Stomach (tissue), 9 donors: ENCODE measurements around the gene ACAT2. TPM values are rescaled to one million over a fixed set of nuclear protein-coding genes. Genes with fewer than 3 reads are reported as not detected.
A peak's percentile ranks its signal among the peaks of the same experiment; 100 is the strongest.
"Not testable (repeated sequence)": the region's sequence is repeated elsewhere in the genome, so short reads cannot be mapped to it uniquely, and the experiment has no call there.

Source experiments
- DNase-seq, 2 donors: peaks; one replicate each; pipeline versions ENCODE4 v3.0.0 to v3.0.0-alpha.2; 2013 to 2019
- H3K27ac ChIP-seq, 5 donors: fragments of 200-600 bp in 4 of 5; sonication (generic) in 4 of 5; one replicate each; pipeline ENCODE4 v1.5.1; 2013 to 2019; ENCODE audit warnings: mild to moderate bottlenecking in 1 of 5, moderate library complexity in 1 of 5
- H3K27me3 ChIP-seq, 3 donors: fragments of 200-600 bp; sonication (generic); one replicate each; pipeline ENCODE4 v1.5.1; 2017 to 2019; ENCODE audit warnings: mixed run types in 1 of 3
- H3K36me3 ChIP-seq, 4 donors: fragments of 200-600 bp; sonication (generic); 1 replicate in 3 of 4; 2 replicates in 1 of 4; pipeline ENCODE4 v1.5.1; 2016 to 2019
- H3K4me1 ChIP-seq, 4 donors: fragments of 200-600 bp; sonication (generic); one replicate each; pipeline ENCODE4 v1.5.1; 2016 to 2019
- H3K4me3 ChIP-seq, 4 donors: fragments of 200-600 bp; sonication (generic) in 3 of 4; one replicate each; pipeline ENCODE4 v1.5.1; 2016 to 2019; ENCODE audit warnings: mild to moderate bottlenecking in 1 of 4
- H3K9me3 ChIP-seq, 4 donors: fragments of 200-600 bp; sonication (generic); one replicate each; pipeline ENCODE4 v1.5.1; 2016 to 2019
- EP300 ChIP-seq: sonication (generic); formaldehyde crosslinking; IDR thresholded peaks from one replicate; pipeline ENCODE4 v1.6.1; 2017; ENCODE audit warnings: antibody characterized with exemption
- POLR2A ChIP-seq, 4 donors: fragments of 450-650 bp; IDR thresholded peaks; one replicate each; pipeline ENCODE4 v1.6.1; 2016; ENCODE audit warnings: antibody characterized with exemption in 4 of 4, control low read depth in 2 of 4, mild to moderate bottlenecking in 1 of 4, moderate library complexity in 1 of 4
- POLR2AphosphoS5 ChIP-seq, 3 donors: sonication (generic); formaldehyde crosslinking; IDR thresholded peaks; one replicate each; pipeline ENCODE4 v1.6.1; 2016; ENCODE audit warnings: antibody characterized with exemption in 3 of 3
- WGBS, 5 donors: extraction: QIAGEN DNeasy Blood & Tissue Kit in 3 of 5; methylation state at CpG; one replicate each; pipeline versions ENCODE4 v1.1.5 to v1.1.7; 2013 to 2018; 5-methylcytosine and 5-hydroxymethylcytosine counted together
- intact Hi-C: fragments of 100-400 bp; cut with DNase I; formaldehyde crosslinking; loops from one replicate; pipeline ENCODE4 v1.15.1; 2023; ENCODE audit warnings: low total_unique reads
- polyA plus RNA-seq, 3 donors: library from polyadenylated mRNA; stranded (reverse); fragments of 200-250 nt; gene quantifications; one replicate each; pipeline ENCODE4 v1.2.3, GENCODE V29; 2013
- total RNA-seq, 5 donors: library from RNA; depleted of rRNA; stranded (reverse); fragments of >200 nt; gene quantifications; one replicate each; pipeline versions ENCODE4 v1.1.0 to v1.2.3, GENCODE V29; 2014 to 2016
- TF ChIP-seq, protein P1 (sequence below), 7 experiments: fragments of 450-650 bp in 4 of 7; fragments of 200-600 bp in 3 of 7; sonication (generic) in 3 of 7; IDR thresholded peaks; one replicate each; pipeline ENCODE4 v1.5.1; 2016 to 2019; ENCODE audit warnings: antibody characterized with exemption in 7 of 7, control low read depth in 2 of 7, mild to moderate bottlenecking in 1 of 7
- donor health status: healthy with polysubstance abuse.
- donor health status: Bipolar disorder and iron deficiency.
- donor health status: healthy.

ACAT2 gene
- total and polyA plus RNA-seq, 8 donors = 0.58 to 82.1 (median 22.7) TPM

DNA sequence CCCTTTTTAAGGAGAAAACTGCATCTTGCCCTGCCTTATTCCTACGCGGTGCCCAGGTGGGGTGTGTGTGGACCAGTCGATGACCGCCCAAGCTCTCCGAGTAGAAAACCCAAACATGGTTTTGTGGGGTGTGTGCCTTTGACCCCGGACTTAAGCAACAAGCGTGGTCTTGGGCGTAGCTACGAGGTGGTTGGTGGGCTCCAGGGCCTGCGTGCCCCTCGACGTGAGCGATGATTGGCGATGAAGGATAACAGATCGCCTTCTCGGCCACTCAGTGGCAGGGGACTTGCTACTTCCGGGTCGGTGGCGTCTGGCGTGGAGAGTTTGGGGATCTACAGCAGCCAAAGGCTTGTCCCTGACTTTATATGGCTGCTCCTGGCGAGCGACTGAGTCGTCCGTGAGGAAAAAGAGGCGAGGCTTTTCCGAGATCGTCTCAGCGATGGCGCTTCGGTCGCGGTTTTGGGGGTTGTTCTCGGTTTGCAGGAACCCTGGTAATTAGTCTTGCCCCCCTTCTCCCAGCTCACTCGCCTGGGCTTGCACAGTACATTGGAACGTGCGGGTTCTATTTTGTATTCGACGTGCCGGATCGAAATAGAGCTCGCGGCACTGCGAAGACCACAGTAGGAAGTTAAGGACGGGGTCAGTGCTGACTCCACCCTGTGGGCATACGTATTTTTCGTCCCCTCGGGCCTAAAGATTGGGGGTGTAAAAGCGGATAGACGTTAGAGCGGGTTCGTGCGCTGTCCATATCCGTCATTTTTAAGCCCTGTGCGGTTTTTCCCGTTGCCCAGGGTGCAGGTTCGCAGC lies 28.5 kb downstream of the ACAT2 start, which contains the start of gene MRPL18:
Gene MRPL18 (plus strand): TSS at position 319 of the 807 bp plus-strand sequence. CDS start 121 bp downstream, at position 440.
- Histone ChIP-seq H3K4me3 (peak within 1 kb of the TSS; percentile 89 to 93 (median 93)), H3K36me3 (peaks cover 9 to 54% (median 52%) of the 10 kb centered on the region in 4 donors), H3K27ac (peak within 1 kb of the TSS; percentile 96 to 99 (median 98)), H3K9me3 (no peaks in the 10 kb centered on the region), H3K4me1 (peaks cover 37 to 71% (median 55%) of the 10 kb centered on the region in 4 donors), H3K27me3 (no peaks in the 10 kb centered on the region)
- peak; percentile 93 to 99 for DNase-seq
- 0 to 1% (median 0%) methylated on average over 37 to 56 of the region's 56 CpGs for WGBS, 5 donors
- TF ChIP-seq, protein P1, sequence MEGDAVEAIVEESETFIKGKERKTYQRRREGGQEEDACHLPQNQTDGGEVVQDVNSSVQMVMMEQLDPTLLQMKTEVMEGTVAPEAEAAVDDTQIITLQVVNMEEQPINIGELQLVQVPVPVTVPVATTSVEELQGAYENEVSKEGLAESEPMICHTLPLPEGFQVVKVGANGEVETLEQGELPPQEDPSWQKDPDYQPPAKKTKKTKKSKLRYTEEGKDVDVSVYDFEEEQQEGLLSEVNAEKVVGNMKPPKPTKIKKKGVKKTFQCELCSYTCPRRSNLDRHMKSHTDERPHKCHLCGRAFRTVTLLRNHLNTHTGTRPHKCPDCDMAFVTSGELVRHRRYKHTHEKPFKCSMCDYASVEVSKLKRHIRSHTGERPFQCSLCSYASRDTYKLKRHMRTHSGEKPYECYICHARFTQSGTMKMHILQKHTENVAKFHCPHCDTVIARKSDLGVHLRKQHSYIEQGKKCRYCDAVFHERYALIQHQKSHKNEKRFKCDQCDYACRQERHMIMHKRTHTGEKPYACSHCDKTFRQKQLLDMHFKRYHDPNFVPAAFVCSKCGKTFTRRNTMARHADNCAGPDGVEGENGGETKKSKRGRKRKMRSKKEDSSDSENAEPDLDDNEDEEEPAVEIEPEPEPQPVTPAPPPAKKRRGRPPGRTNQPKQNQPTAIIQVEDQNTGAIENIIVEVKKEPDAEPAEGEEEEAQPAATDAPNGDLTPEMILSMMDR (IDR thresholded peaks at IDR 0.05) = no peak
- TF ChIP-seq POLR2AphosphoS5 (IDR thresholded peaks at IDR 0.05) (peak; percentile 62 to 82 (median 82)), POLR2A (IDR thresholded peaks at IDR 0.05) (peak in 1 of 4 donors; percentile 15), EP300 (no peak)
- intact Hi-C loops = loop anchor here (10.0 kb wide), 1 partner anchor 96 kb away; the partner anchor contains the start of gene SOD2

DNA sequence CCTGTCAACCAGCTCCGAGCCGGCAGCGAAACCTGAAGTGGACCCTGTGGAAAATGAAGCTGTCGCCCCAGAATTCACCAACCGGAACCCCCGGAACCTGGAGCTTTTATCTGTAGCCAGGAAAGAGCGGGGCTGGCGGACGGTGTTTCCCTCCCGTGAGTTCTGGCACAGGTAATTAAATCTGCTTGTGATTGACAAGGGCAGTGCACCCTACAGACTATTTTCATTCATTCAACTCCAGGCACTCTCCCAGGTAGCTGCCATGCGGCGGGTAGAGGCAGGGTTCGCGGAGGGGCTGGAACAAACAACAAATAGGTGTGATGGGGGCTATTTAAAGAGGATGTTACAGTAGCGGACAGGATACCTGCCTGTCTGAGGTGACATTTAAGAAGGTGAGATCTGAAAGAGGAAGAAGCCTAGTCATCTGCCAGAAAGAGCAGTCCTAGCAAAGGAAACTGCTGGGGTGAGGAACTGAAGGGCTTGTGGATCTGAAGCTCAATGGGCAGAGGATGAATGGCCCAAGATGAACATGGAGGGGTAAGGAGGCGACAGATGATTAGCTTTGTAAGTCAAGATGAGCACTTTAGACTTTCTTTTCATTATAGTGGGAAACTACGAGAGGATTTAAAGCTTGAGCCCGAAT lies 29.2 kb downstream of the ACAT2 start:
- Histone ChIP-seq H3K36me3 (peaks cover 8 to 54% (median 52%) of the 10 kb centered on the region in 4 donors), H3K27me3 (no peaks in the 10 kb centered on the region), H3K4me3 (peak overlapping the region; percentile 89 to 93 (median 93)), H3K9me3 (no peaks in the 10 kb centered on the region), H3K27ac (peak overlapping the region; percentile 96 to 99 (median 98)), H3K4me1 (peaks cover 37 to 71% (median 50%) of the 10 kb centered on the region in 4 donors)
- intact Hi-C loops = loop anchor here (10.0 kb wide), 1 partner anchor 96 kb away; the partner anchor contains the start of gene SOD2
- TF ChIP-seq, protein P1 (IDR thresholded peaks at IDR 0.05) = no peak
- TF ChIP-seq POLR2AphosphoS5 (IDR thresholded peaks at IDR 0.05) (no peak), POLR2A (IDR thresholded peaks at IDR 0.05) (no peak), EP300 (no peak)
- peak in 1 of 2 donors; percentile 26 for DNase-seq
- 14 to 15% (median 15%) methylated on average over 14 to 18 of the region's 18 CpGs for WGBS, 5 donors

DNA sequence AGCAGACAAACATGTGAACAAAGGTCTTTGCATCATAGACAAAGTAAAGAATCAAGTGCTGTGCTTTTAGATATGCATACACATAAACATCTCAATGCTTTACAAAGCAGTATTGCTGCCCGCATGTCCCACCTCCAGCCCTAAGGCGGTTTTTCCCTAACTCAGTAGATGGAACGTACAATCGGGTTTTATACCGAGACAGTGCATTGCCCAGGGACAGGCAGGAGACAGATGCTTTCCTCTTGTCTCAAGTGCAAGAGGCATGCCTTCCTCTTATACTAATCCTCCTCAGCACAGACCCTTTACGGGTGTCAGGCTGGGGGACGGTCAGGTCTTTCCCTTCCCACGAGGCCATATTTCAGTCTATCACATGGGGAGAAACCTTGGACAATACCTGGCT lies 33.1 kb downstream of the ACAT2 start:
- H3K4me3 ChIP-seq, H3K9me3 ChIP-seq, DNase-seq, H3K27ac ChIP-seq, H3K27me3 ChIP-seq: not testable (repeated sequence)
- Histone ChIP-seq H3K4me1 (peaks cover 21 to 49% (median 26%) of the 10 kb centered on the region in 4 donors), H3K36me3 (peaks cover 18 to 77% (median 75%) of the 10 kb centered on the region in 4 donors)
- 76 to 86% (median 81%) methylated on average over 8 of the region's 8 CpGs for WGBS, 5 donors
- intact Hi-C loops = loop anchor here (10.0 kb wide), 1 partner anchor 100 kb away; the partner anchor contains the start of gene SOD2

DNA sequence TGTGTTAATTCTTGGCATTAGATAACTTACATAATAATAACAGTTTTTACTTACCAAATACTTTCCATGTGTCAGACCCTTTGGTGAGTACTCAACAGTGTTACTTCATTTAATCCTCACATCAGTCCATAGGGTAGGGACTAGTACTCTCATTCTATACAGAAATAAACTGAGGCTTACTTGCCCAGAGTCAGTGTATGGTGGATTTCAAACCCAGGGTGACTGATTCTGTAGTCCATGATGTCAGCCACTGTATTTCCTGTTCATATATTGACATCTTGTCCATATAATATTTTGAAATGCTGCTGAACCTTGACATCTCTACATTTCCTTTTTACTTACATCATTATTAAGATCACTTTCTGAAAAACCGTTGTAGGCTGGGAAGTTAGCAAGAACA lies 35.7 kb downstream of the ACAT2 start:
- WGBS, 5 donors = 28 to 78% (median 51%) methylated on average over 1 of the region's 1 CpG
- no peaks in the 10 kb centered on the region for H3K27me3 ChIP-seq
- peaks cover 18 to 77% (median 74%) of the 10 kb centered on the region in 4 donors for H3K36me3 ChIP-seq
- no peak for DNase-seq
- H3K4me3 ChIP-seq = no peak overlapping the region
- H3K9me3 ChIP-seq = no peaks in the 10 kb centered on the region
- TF ChIP-seq, protein P1 (IDR thresholded peaks at IDR 0.05) = no peak
- intact Hi-C loops = loop anchor here (10.0 kb wide), 1 partner anchor 103 kb away; the partner anchor contains the start of gene SOD2
- no peak overlapping the region for H3K27ac ChIP-seq
- H3K4me1 ChIP-seq = peaks cover 2 to 32% (median 8%) of the 10 kb centered on the region in 4 donors
